SK-N-DZ (cell line): ENCODE measurements around the gene DNAH3.
"Not testable (repeated sequence)": the region's sequence is repeated elsewhere in the genome, so short reads cannot be mapped to it uniquely, and the experiment has no call there.

Experiments used
- DNase-seq: peaks from one replicate; pipeline ENCODE4 v3.0.0-alpha.2; 2015; ENCODE audit warnings: low spot score

DNAH3 gene

GRCh38 chr16:20941636-20941926 is 209.1 kb downstream of the DNAH3 start:
- DNase-seq, result no peak

- no peak for DNase-seq
These were observed 209.6 kb downstream of the DNAH3 start for GRCh38 chr16:20940871-20941635.

GRCh38 chr16:20939611-20940010 is 211.0 kb downstream of the DNAH3 start:
- no peak for DNase-seq

- DNase-seq, result no peak
These were observed 212.2 kb downstream of the DNAH3 start for GRCh38 chr16:20938426-20938825.

GRCh38 chr16:20937736-20938135 is 212.9 kb downstream of the DNAH3 start:
- no peak for DNase-seq

GRCh38 chr16:20933589-20933988 is 217.1 kb downstream of the DNAH3 start:
- no peak for DNase-seq

- DNase-seq, result no peak
These were observed 219.5 kb downstream of the DNAH3 start for GRCh38 chr16:20931066-20931600.

GRCh38 chr16:20930365-20930690 is 220.3 kb downstream of the DNAH3 start:
- no peak for DNase-seq

- DNase-seq, result not testable (repeated sequence)
These were observed 220.8 kb downstream of the DNAH3 start for GRCh38 chr16:20929676-20930364.

GRCh38 chr16:20928774-20929411 is 221.8 kb downstream of the DNAH3 start:
- DNase-seq, result no peak

GRCh38 chr16:20925751-20926150 is 224.9 kb downstream of the DNAH3 start:
- DNase-seq, result no peak

- DNase-seq, result no peak
These were observed 226.8 kb downstream of the DNAH3 start for GRCh38 chr16:20923876-20924275.

- DNase-seq, result no peak
These were observed 229.8 kb downstream of the DNAH3 start for GRCh38 chr16:20920799-20921198.

GRCh38 chr16:20920091-20920490 is 230.6 kb downstream of the DNAH3 start:
- DNase-seq, result no peak

GRCh38 chr16:20918486-20919239 is 232.0 kb downstream of the DNAH3 start:
- DNase-seq, result no peak

GRCh38 chr16:20916942-20917341 is 233.7 kb downstream of the DNAH3 start:
- no peak for DNase-seq

GRCh38 chr16:20916289-20916688 is 234.4 kb downstream of the DNAH3 start:
- no peak for DNase-seq

GRCh38 chr16:20911361-20911760 is 239.3 kb downstream of the DNAH3 start:
- no peak for DNase-seq

- DNase-seq, result no peak
These were observed 239.8 kb downstream of the DNAH3 start for GRCh38 chr16:20910781-20911321.

- DNase-seq, result no peak
These were observed 244.0 kb downstream of the DNAH3 start for GRCh38 chr16:20906341-20907255.

GRCh38 chr16:20905576-20905975 is 245.1 kb downstream of the DNAH3 start:
- DNase-seq, result no peak
